Parathyroid adenoma (tissue), 2 donors: ENCODE results near the gene SH3BGRL.
"Not testable (repeated sequence)": the region's sequence is repeated elsewhere in the genome, so short reads cannot be mapped to it uniquely, and the experiment has no call there.

Source experiments
- H2AFZ ChIP-seq: fragments of 300-600 bp; sonication (generic); one replicate; pipeline ENCODE4 v1.7.0; 2017; ENCODE audit warnings: antibody characterized with exemption, mild to moderate bottlenecking
- H3K27ac ChIP-seq: fragments of 300-600 bp; sonication (generic); one replicate; pipeline ENCODE4 v1.7.0; 2017
- H3K27me3 ChIP-seq: fragments of 300-600 bp; sonication (generic); one replicate; pipeline ENCODE4 v1.7.0; 2017; ENCODE audit warnings: low read length; ENCODE audit not compliant: control insufficient read depth, insufficient read depth
- H3K36me3 ChIP-seq: fragments of 300-600 bp; sonication (generic); one replicate; pipeline ENCODE4 v1.7.0; 2017; ENCODE audit warnings: low read length; ENCODE audit not compliant: control insufficient read depth, insufficient read depth
- H3K4me1 ChIP-seq: fragments of 300-600 bp; sonication (generic); one replicate; pipeline ENCODE4 v1.7.0; 2017; ENCODE audit warnings: control low read depth
- H3K4me2 ChIP-seq: fragments of 300-600 bp; sonication (generic); one replicate; pipeline ENCODE4 v1.7.0; 2017; ENCODE audit warnings: low read length
- H3K4me3 ChIP-seq: fragments of 300-600 bp; sonication (generic); one replicate; pipeline ENCODE4 v1.7.0; 2017; ENCODE audit warnings: low read depth, low read length
- H3K79me2 ChIP-seq: fragments of 300-600 bp; sonication (generic); one replicate; pipeline ENCODE4 v1.7.0; 2017; ENCODE audit warnings: control low read depth
- H3K9ac ChIP-seq: fragments of 300-600 bp; sonication (generic); one replicate; pipeline ENCODE4 v1.7.0; 2017; ENCODE audit warnings: mild to moderate bottlenecking
- H3K9me3 ChIP-seq: fragments of 300-600 bp; sonication (generic); one replicate; pipeline ENCODE4 v1.7.0; 2017; ENCODE audit warnings: low read length; ENCODE audit not compliant: control insufficient read depth
- TF ChIP-seq, protein P1 (sequence below): fragments of 300-600 bp; sonication (generic); IDR thresholded peaks from one replicate; pipeline ENCODE4 v1.7.0; 2017; ENCODE audit warnings: antibody characterized with exemption, mild to moderate bottlenecking
- donor health status: primary hyperparathyroidism.

Gene SH3BGRL

DNA sequence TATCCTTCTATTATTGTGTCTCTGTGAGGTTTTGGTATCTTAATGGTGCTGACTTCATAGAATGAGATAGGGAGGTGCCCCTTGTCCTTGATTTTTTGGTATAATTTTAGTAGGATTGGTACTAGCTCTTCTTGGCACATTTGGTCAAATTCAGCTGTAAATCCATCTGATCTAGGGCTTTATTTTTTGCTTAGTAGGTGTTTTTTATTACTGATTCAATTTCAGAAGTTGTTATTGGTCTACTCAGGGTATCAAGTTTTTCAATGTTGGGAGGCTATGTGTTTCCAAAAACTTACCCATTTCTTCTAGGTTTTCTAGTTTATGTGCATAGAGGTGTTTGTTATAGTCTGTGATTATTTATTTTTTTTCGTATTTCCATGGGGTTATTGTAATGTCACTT, 103.3 kb downstream of the SH3BGRL start:
- Histone ChIP-seq H3K36me3 (no peaks in the 10 kb centered on the region), H3K9me3 (no peaks in the 10 kb centered on the region), H3K4me1 (no peaks in the 10 kb centered on the region), H3K27ac (no peak overlapping the region), H3K4me3 (no peak overlapping the region), H3K27me3 (no peaks in the 10 kb centered on the region), H3K79me2 (no peaks in the 10 kb centered on the region), H3K4me2 (no peak overlapping the region), H2AFZ (no peak overlapping the region), H3K9ac (no peak overlapping the region)
- TF ChIP-seq, protein P1, sequence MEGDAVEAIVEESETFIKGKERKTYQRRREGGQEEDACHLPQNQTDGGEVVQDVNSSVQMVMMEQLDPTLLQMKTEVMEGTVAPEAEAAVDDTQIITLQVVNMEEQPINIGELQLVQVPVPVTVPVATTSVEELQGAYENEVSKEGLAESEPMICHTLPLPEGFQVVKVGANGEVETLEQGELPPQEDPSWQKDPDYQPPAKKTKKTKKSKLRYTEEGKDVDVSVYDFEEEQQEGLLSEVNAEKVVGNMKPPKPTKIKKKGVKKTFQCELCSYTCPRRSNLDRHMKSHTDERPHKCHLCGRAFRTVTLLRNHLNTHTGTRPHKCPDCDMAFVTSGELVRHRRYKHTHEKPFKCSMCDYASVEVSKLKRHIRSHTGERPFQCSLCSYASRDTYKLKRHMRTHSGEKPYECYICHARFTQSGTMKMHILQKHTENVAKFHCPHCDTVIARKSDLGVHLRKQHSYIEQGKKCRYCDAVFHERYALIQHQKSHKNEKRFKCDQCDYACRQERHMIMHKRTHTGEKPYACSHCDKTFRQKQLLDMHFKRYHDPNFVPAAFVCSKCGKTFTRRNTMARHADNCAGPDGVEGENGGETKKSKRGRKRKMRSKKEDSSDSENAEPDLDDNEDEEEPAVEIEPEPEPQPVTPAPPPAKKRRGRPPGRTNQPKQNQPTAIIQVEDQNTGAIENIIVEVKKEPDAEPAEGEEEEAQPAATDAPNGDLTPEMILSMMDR, result no peak

DNA sequence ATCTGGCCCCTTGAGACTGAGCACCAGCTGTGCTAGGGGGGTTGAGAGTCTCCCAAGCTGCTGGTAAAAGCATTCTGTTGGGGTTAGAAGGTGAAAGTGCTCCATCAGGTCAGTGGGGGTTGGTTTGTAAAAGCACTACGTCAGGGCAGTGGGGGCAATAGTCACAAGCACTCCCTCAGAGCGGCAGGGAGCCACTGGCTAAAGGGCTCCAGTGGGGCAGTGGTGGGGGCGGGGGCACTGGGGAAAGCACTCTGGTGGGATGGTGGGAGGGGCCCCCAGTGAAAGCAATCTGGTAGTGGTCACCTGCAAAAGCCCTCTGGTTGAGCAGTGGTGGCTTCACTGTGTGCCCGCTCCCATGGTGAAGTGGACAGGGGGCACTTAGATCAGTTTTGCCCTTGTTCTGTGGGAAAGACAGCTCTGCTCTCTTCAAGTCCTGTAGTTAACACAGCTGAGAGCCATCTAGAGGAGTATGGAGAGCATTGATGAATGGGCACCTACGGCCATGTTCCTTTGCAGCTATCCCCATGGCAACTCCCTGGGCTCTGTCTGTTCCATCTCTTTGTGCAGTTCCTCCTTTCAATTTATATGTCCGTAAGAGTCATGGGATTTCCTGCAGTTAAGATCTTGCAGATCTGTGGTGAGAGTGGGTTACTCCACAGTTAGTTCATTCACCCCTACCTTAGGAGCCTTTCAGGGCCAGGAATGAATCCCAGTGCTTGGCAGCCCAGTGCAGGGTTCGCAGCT, 106.4 kb downstream of the SH3BGRL start:
- Histone ChIP-seq H3K9ac (no peak overlapping the region), H3K79me2 (no peaks in the 10 kb centered on the region), H3K27ac (no peak overlapping the region), H2AFZ (no peak overlapping the region), H3K27me3 (no peaks in the 10 kb centered on the region), H3K4me3 (no peak overlapping the region), H3K36me3 (no peaks in the 10 kb centered on the region), H3K9me3 (no peaks in the 10 kb centered on the region), H3K4me2 (no peak overlapping the region), H3K4me1 (no peaks in the 10 kb centered on the region)
- TF ChIP-seq, protein P1, result no peak

GRCh38 chrX:81316163-81316562, 114.3 kb downstream of the SH3BGRL start:
- Histone ChIP-seq H3K36me3 (no peaks in the 10 kb centered on the region), H3K9me3 (no peaks in the 10 kb centered on the region), H3K79me2 (no peaks in the 10 kb centered on the region), H3K9ac (no peak overlapping the region), H3K4me3 (no peak overlapping the region), H2AFZ (no peak overlapping the region), H3K27ac (no peak overlapping the region), H3K4me2 (no peak overlapping the region), H3K4me1 (no peaks in the 10 kb centered on the region), H3K27me3 (no peaks in the 10 kb centered on the region)
- TF ChIP-seq, protein P1, result no peak

GRCh38 chrX:81331653-81332052, 129.8 kb downstream of the SH3BGRL start:
- H3K4me3 ChIP-seq, H3K4me2 ChIP-seq, H3K9me3 ChIP-seq, H3K36me3 ChIP-seq, H3K79me2 ChIP-seq, H2AFZ ChIP-seq, H3K27me3 ChIP-seq, H3K9ac ChIP-seq, H3K4me1 ChIP-seq, H3K27ac ChIP-seq: not testable (repeated sequence)

GRCh38 chrX:81336455-81337152, 134.7 kb downstream of the SH3BGRL start:
- no peaks in the 10 kb centered on the region for H3K9me3 ChIP-seq
- H3K79me2 ChIP-seq, result no peaks in the 10 kb centered on the region
- H3K4me2 ChIP-seq, result no peak overlapping the region
- no peaks in the 10 kb centered on the region for H3K36me3 ChIP-seq
- TF ChIP-seq, protein P1, result no peak
- no peak overlapping the region for H3K27ac ChIP-seq
- H3K4me3 ChIP-seq, result no peak overlapping the region
- no peak overlapping the region for H2AFZ ChIP-seq
- no peak overlapping the region for H3K9ac ChIP-seq
- H3K4me1 ChIP-seq, result no peaks in the 10 kb centered on the region
- no peaks in the 10 kb centered on the region for H3K27me3 ChIP-seq
